WERI-Rb-1 (cell line): Measurements from ENCODE around the gene MRPL51.
"Not testable (repeated sequence)": the region's sequence is repeated elsewhere in the genome, so short reads cannot be mapped to it uniquely, and the experiment has no call there.

Source experiments
- DNase-seq: peaks from one replicate; pipeline ENCODE4 v3.0.0-alpha.2; 2020
- H3K27ac ChIP-seq: fragments of 250-450 bp; sonication (Bioruptor Pico); 2 replicates; pipeline ENCODE4 v1.5.1; 2020; ENCODE audit warnings: mild to moderate bottlenecking, moderate library complexity
- H3K27me3 ChIP-seq: fragments of 250-450 bp; sonication (Bioruptor Pico); 2 replicates; pipeline ENCODE4 v1.5.1; 2021; ENCODE audit warnings: mild to moderate bottlenecking, low read depth, moderate library complexity; ENCODE audit not compliant: insufficient read depth, severe bottlenecking
- H3K36me3 ChIP-seq: fragments of 250-450 bp; sonication (Bioruptor Pico); 2 replicates; pipeline ENCODE4 v1.5.1; 2020; ENCODE audit warnings: mild to moderate bottlenecking, moderate library complexity
- H3K4me3 ChIP-seq: 2 replicates; pipeline ENCODE4 v1.5.1; 2011; ENCODE audit warnings: low read depth, mild to moderate bottlenecking, control low read depth, low read length
- H3K9me3 ChIP-seq: fragments of 250-450 bp; sonication (Bioruptor Pico); 2 replicates; pipeline ENCODE4 v1.5.1; 2021; ENCODE audit warnings: mild to moderate bottlenecking, moderate library complexity; ENCODE audit not compliant: severe bottlenecking
- CTCF ChIP-seq: IDR thresholded peaks from 2 replicates; pipeline ENCODE4 v1.5.1; 2011; ENCODE audit warnings: low read depth, mild to moderate bottlenecking, control low read depth, inconsistent platforms, low read length

Gene MRPL51

DNA sequence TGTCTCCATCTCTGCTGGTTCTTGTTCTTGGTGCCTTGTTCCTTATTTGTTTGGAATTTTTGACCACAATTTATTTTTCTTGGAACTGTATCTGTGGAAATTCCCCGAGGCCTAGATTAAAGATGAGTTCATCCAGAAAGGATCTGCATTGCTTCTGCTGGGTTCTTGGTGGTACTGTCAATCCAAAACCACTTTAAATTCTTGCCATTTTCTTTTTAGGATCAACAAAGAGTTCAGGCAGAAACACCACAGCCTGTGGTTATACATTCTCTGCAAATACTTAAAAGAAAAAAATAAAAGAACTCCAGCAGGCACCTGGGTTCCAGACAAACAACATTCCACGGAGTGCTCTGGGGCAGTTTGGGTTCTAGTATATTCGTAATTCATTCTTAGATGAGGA, 16.6 kb downstream of the MRPL51 start:
- Histone ChIP-seq H3K4me3 (no peak overlapping the region), H3K27me3 (no peaks in the 10 kb centered on the region), H3K9me3 (no peaks in the 10 kb centered on the region), H3K36me3 (no peaks in the 10 kb centered on the region), H3K27ac (no peak overlapping the region)
- TF ChIP-seq CTCF, result no peak
- no peak for DNase-seq

GRCh38 chr12:6475233-6475975, 17.7 kb downstream of the MRPL51 start:
- H3K9me3 ChIP-seq, H3K27me3 ChIP-seq, H3K36me3 ChIP-seq, H3K4me3 ChIP-seq, H3K27ac ChIP-seq, DNase-seq: not testable (repeated sequence)

DNA sequence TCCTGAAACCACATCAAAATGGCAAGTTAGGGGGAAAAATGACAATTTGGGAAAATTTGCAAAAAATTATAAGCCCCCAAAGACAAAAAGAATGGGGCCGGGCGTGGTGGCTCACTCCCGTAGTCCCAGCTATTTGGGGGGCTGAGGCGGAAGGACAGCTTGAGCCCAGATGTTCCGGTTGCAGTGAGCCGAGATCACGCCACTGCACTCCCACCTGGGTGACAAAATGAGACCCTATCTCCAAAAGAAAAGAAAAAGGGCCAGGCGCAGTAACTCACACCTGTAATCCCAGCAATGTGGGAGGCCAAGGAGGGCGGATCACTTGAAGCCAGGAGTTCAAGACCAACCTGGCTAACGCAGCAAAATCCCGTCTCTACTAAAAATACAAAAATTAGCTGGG, 20.6 kb downstream of the MRPL51 start:
- H3K4me3 ChIP-seq, result no peak overlapping the region
- H3K27ac ChIP-seq, result no peak overlapping the region
- TF ChIP-seq CTCF, result no peak
- no peaks in the 10 kb centered on the region for H3K27me3 ChIP-seq
- no peaks in the 10 kb centered on the region; the same call in 1 of the 2 replicates for H3K36me3 ChIP-seq
- H3K9me3 ChIP-seq, result no peaks in the 10 kb centered on the region
- no peak for DNase-seq

- TF ChIP-seq CTCF, result no peak
- H3K9me3 ChIP-seq, result no peaks in the 10 kb centered on the region
- H3K4me3 ChIP-seq, result no peak overlapping the region
- no peaks in the 10 kb centered on the region; the same call in 1 of the 2 replicates for H3K36me3 ChIP-seq
- DNase-seq, result no peak
- no peak overlapping the region for H3K27ac ChIP-seq
- H3K27me3 ChIP-seq, result no peaks in the 10 kb centered on the region
Observed at GRCh38 chr12:6471989-6472360, 21.1 kb downstream of the MRPL51 start.

GRCh38 chr12:6470375-6471163, 22.5 kb downstream of the MRPL51 start, which contains the start of gene VAMP1:
Gene VAMP1, minus strand, starts transcription at chr12:6470677. Its CDS starts 146 bp downstream, at chr12:6470531.
- Histone ChIP-seq H3K4me3 (peak within 1 kb of the TSS; percentile 81), H3K27me3 (no peaks in the 10 kb centered on the region), H3K36me3 (peaks cover 8% of the 10 kb centered on the region), H3K9me3 (no peaks in the 10 kb centered on the region), H3K27ac (peak within 1 kb of the TSS; percentile 78)
- DNase-seq, result peak; percentile 99
- no peak for TF ChIP-seq CTCF

DNA sequence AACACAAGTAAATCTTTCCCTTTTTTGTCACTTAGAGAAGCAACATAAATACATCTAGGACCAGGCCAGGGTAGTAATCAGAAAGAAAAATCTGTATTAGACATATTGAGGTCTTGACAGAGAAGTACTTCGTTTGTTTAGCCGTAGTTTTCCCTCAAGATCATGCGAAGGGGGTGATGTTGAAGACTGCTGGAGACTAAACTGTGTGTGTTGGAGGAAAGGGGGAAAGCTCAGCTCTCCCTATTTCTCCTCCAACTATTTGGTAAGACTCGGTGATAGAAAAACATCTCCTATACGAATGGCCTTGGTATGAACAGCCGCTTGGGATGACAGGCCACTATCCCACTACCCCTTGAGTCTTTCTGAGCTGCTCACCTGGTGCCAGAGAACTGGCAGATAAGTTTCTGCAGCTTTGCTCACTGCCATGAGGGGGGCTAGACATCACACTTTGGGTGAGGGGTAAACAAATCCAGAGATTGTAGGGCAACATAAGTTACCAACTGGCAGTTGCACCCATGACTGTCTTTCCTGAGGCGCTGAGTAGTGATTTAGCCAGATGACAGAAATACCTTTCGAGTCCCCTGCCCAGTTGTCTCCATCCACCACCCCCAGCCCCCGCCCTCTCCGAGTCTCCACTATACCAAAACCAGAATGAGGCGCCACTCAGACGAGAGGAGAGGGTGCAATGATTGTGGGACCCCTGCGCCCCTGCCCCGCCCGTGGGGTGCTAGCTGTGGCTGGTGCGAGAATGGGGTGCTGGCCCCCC, 23.3 kb downstream of the MRPL51 start:
- Histone ChIP-seq H3K36me3 (peaks cover 13% of the 10 kb centered on the region), H3K9me3 (no peaks in the 10 kb centered on the region), H3K27me3 (no peaks in the 10 kb centered on the region), H3K27ac (peak overlapping the region; percentile 78), H3K4me3 (peak overlapping the region; percentile 81)
- DNase-seq, result no peak
- TF ChIP-seq CTCF, result no peak
